PC-3 (cell line): ENCODE measurements around the gene RNF151. TPM values are rescaled to one million over a fixed set of nuclear protein-coding genes. Genes with fewer than 3 reads are reported as not detected.

Source experiments
- ATAC-seq: fragments of 200-7000 bp; cut with Tn5 transposase; 2 replicates; pipeline ENCODE4 v1.9.1; 2020; ENCODE audit warnings: mild to moderate bottlenecking, moderate library complexity
- BruUV-seq: library from RNA; stranded (reverse); fragments of 400-500 nt; replicated peaks from 2 replicates; lab custom pipeline; 2021; lab: Mats Ljungman, UMichigan
- CTCF ChIA-PET: fragments of 300-600 bp; sonication (Branson Sonifier 250); formaldehyde crosslinking; loops from one replicate; lab custom pipeline; 2022; ENCODE audit warnings: antibody characterized with exemption; lab: Charles Lee
- POLR2A ChIA-PET: fragments of 300-600 bp; sonication (Branson Sonifier 250); formaldehyde crosslinking; loops from one replicate; lab custom pipeline; 2022; ENCODE audit warnings: antibody characterized with exemption; ENCODE audit not compliant: unreplicated experiment; lab: Charles Lee
- DNase-seq: peaks from one replicate; pipeline ENCODE4 v3.0.0-alpha.2; 2015
- H2AFZ ChIP-seq: fragments of 300-600 bp; sonication (generic); 2 replicates; pipeline ENCODE4 v1.6.0; 2016; ENCODE audit warnings: antibody characterized with exemption, low read length
- H3F3A ChIP-seq: fragments of 300-600 bp; sonication (generic); one replicate; pipeline ENCODE4 v1.6.0; 2017; ENCODE audit warnings: antibody characterized with exemption, low read length, control low read depth, mild to moderate bottlenecking; ENCODE audit not compliant: unreplicated experiment
- H3K27ac ChIP-seq: fragments of 300-600 bp; sonication (generic); 2 replicates; pipeline ENCODE4 v1.5.1; 2016; ENCODE audit warnings: mild to moderate bottlenecking, low read length
- H3K27me3 ChIP-seq: fragments of 300-600 bp; sonication (generic); 2 replicates; pipeline ENCODE4 v1.6.1; 2016; ENCODE audit warnings: low read length, mixed read lengths
- H3K36me3 ChIP-seq: fragments of 300-600 bp; sonication (generic); 2 replicates; pipeline ENCODE4 v1.6.1; 2016; ENCODE audit warnings: low read depth, mixed run types, low read length, mixed read lengths
- H3K4me1 ChIP-seq: fragments of 300-600 bp; sonication (generic); 2 replicates; pipeline ENCODE4 v1.5.1; 2016; ENCODE audit warnings: low read length; ENCODE audit not compliant: insufficient read depth
- H3K4me2 ChIP-seq: fragments of 300-600 bp; sonication (generic); 2 replicates; pipeline ENCODE4 v1.6.0; 2016; ENCODE audit warnings: low read length
- H3K4me3 ChIP-seq: fragments of 300-600 bp; sonication (generic); 2 replicates; pipeline ENCODE4 v1.5.1; 2016; ENCODE audit warnings: mild to moderate bottlenecking, low read length, mixed read lengths
- H3K79me2 ChIP-seq: fragments of 300-600 bp; sonication (generic); 2 replicates; pipeline ENCODE4 v1.6.1; 2017; ENCODE audit warnings: low read length, mixed read lengths
- H3K9ac ChIP-seq: fragments of 300-600 bp; sonication (generic); 2 replicates; pipeline ENCODE4 v1.6.0; 2016; ENCODE audit warnings: mild to moderate bottlenecking, low read length
- H3K9me2 ChIP-seq: fragments of 300-600 bp; sonication (generic); replicated peaks from 2 replicates; pipeline ENCODE4 v1.6.1; 2016; ENCODE audit warnings: mixed run types, low read length, mixed read lengths
- H3K9me3 ChIP-seq: fragments of 300-600 bp; sonication (generic); 2 replicates; pipeline ENCODE4 v1.6.1; 2016; ENCODE audit warnings: low read length, mixed read lengths
- H4K20me1 ChIP-seq: fragments of 300-600 bp; sonication (generic); 2 replicates; pipeline ENCODE4 v1.6.1; 2016; ENCODE audit warnings: low read length, mixed read lengths
- EZH2 ChIP-seq: fragments of 300-600 bp; sonication (generic); IDR thresholded peaks from one replicate; pipeline ENCODE4 v1.6.1; 2017; ENCODE audit warnings: antibody characterized with exemption, mild to moderate bottlenecking, low read length; ENCODE audit not compliant: unreplicated experiment
- EZH2phosphoT487 ChIP-seq: fragments of 300-600 bp; sonication (generic); IDR thresholded peaks from 2 replicates; pipeline ENCODE4 v1.6.1; 2018; ENCODE audit warnings: mild to moderate bottlenecking, antibody characterized with exemption, low read length, borderline replicate concordance
- intact Hi-C: fragments of 100-400 bp; cut with micrococcal nuclease; formaldehyde crosslinking; loops from 2 replicates; pipeline ENCODE4 v1.9.0; 2023
- total RNA-seq: library from RNA; depleted of rRNA; stranded (reverse); fragments of >200 nt; gene quantifications from 2 replicates; pipeline ENCODE4 v1.2.3, GENCODE V29; 2014
- TF ChIP-seq, protein P1 (sequence below): fragments of 300-600 bp; sonication (generic); conservative IDR thresholded peaks from 2 replicates; pipeline ENCODE4 v1.5.1; 2017; ENCODE audit warnings: antibody characterized with exemption, low read depth, mild to moderate bottlenecking, low read length

The RNF151 gene
- total RNA-seq, 1 experiment from 2014 or later = not detected

DNA sequence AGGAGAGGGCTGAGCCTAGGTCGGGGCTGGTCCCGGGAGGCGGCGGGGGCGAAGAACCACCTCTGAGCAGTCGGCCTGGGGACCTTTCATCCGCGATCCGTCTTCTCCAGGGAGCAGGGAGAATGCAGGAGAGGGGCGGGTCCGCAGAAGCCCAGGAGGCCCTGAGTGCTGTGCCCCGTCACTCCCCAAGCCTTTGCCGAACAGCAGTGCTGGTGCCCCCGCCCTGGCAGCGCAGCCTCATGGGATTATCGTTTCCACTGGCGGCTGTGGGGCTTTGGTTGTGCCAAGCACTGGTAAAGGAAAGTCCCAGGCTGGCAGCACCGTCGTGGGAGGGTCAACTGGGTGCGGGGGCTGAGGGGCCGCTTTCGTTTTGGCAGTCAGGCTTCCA is 5.8 kb downstream of the RNF151 start:
- peak overlapping the region; percentile 92 for H3K9ac ChIP-seq
- peak; percentile 42 for ATAC-seq
- ChIA-PET CTCF (no interaction called here), POLR2A (no interaction called here)
- H3K36me3 ChIP-seq = no peaks in the 10 kb centered on the region
- DNase-seq = no peak
- H2AFZ ChIP-seq = peak overlapping the region; percentile 81
- no peaks in the 10 kb centered on the region for H3F3A ChIP-seq
- H3K9me2 ChIP-seq = no peaks in the 10 kb centered on the region
- no peaks in the 10 kb centered on the region for H3K27me3 ChIP-seq
- H3K4me3 ChIP-seq = peak overlapping the region; percentile 95
- no peak for TF ChIP-seq EZH2
- no peak for TF ChIP-seq EZH2phosphoT487
- TF ChIP-seq, protein P1, sequence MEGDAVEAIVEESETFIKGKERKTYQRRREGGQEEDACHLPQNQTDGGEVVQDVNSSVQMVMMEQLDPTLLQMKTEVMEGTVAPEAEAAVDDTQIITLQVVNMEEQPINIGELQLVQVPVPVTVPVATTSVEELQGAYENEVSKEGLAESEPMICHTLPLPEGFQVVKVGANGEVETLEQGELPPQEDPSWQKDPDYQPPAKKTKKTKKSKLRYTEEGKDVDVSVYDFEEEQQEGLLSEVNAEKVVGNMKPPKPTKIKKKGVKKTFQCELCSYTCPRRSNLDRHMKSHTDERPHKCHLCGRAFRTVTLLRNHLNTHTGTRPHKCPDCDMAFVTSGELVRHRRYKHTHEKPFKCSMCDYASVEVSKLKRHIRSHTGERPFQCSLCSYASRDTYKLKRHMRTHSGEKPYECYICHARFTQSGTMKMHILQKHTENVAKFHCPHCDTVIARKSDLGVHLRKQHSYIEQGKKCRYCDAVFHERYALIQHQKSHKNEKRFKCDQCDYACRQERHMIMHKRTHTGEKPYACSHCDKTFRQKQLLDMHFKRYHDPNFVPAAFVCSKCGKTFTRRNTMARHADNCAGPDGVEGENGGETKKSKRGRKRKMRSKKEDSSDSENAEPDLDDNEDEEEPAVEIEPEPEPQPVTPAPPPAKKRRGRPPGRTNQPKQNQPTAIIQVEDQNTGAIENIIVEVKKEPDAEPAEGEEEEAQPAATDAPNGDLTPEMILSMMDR = no peak
- BruUV-seq = no TSS peak
- H3K4me2 ChIP-seq = peak overlapping the region; percentile 98
- no peaks in the 10 kb centered on the region for H4K20me1 ChIP-seq
- H3K79me2 ChIP-seq = peaks cover 21% of the 10 kb centered on the region
- H3K27ac ChIP-seq = 0 out of 2 replicates have a peak overlapping the region, but pooled peaks have one; percentile 29
- no peaks in the 10 kb centered on the region for H3K9me3 ChIP-seq
- intact Hi-C loops = no loop called here
- no peaks in the 10 kb centered on the region for H3K4me1 ChIP-seq

DNA sequence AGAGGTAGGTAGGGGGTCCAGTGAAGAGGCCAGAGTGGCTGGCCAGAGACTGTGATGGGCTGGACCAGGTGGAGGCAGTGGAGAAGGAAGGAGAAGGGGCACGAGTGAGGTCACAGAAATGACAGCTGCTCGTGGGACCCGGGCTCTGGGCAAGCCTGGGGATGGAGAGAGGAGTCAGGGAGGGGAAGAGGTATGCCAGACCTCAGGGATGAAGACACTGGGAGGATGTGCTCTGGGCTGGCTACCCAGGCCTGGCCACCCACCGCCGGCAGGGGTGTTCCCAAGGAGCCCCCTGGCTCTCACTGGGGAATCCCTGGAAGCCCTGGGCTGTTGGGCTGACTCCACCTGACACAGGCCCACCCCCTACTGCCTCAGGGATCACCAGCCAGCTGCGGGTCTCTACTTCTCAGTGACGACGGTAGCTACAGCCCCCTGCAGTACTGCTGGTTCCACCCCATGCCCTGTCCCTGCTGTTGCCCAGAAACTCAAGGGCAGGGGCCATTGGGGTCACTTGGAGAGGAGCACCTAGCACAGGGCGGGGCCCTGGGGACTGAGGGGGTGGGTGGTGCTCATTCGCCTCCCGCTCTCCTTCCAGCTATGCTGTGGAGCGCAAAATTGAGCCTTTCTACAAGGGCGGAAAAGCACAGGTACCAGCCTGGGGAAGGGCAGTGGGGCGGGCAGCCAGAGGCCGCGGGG is 7.0 kb downstream of the RNF151 start:
- Histone ChIP-seq H3K79me2 (peaks cover 21% of the 10 kb centered on the region), H3K27ac (no peak overlapping the region), H3K9me3 (no peaks in the 10 kb centered on the region), H3F3A (no peaks in the 10 kb centered on the region), H3K4me1 (peaks cover under 1% of the 10 kb centered on the region; the same call in 1 of the 2 replicates), H3K4me3 (peak overlapping the region; percentile 95; the same call in 1 of the 2 replicates), H3K9me2 (no peaks in the 10 kb centered on the region), H3K27me3 (no peaks in the 10 kb centered on the region), H2AFZ (no peak overlapping the region), H4K20me1 (no peaks in the 10 kb centered on the region), H3K9ac (no peak overlapping the region), H3K4me2 (peak overlapping the region; percentile 98), H3K36me3 (no peaks in the 10 kb centered on the region)
- no peak for ATAC-seq
- ChIA-PET POLR2A (no interaction called here), CTCF (no interaction called here)
- DNase-seq = no peak
- no peak for TF ChIP-seq EZH2
- no peak for TF ChIP-seq EZH2phosphoT487
- TF ChIP-seq, protein P1 = no peak
- intact Hi-C loops = no loop called here
- BruUV-seq = no TSS peak
